Activated naive CD4-positive, alpha-beta T cell treated with anti-CD3 and anti-CD28 coated beads, Interleukin-2, amount 10 ng/mL, durations not matched to agents 7 days and 5 days (primary cell): ENCODE results near the gene CRYGD.
"Not testable (repeated sequence)": the region's sequence is repeated elsewhere in the genome, so short reads cannot be mapped to it uniquely, and the experiment has no call there.

Experiments
- CTCF ChIA-PET: fragments of 350-600 bp; sonication (Branson Sonifier 250); formaldehyde crosslinking; loops from one replicate; lab custom pipeline; 2021; ENCODE audit warnings: antibody characterized with exemption; lab: Charles Lee
- DNase-seq: peaks from one replicate; pipeline ENCODE4 v3.0.0-alpha.2; 2020
- H3K27ac Mint-ChIP-seq: one replicate; pipeline ENCODE4 v1.8.0; 2021; ENCODE audit warnings: mild to moderate bottlenecking, moderate library complexity, mixed read lengths
- H3K27me3 Mint-ChIP-seq: one replicate; pipeline ENCODE4 v1.8.0; 2021; ENCODE audit warnings: mild to moderate bottlenecking, mixed read lengths
- H3K36me3 Mint-ChIP-seq: one replicate; pipeline ENCODE4 v1.8.0; 2021; ENCODE audit warnings: mixed read lengths
- H3K4me1 Mint-ChIP-seq: one replicate; pipeline ENCODE4 v1.8.0; 2021; ENCODE audit warnings: mixed read lengths
- H3K4me3 Mint-ChIP-seq: one replicate; pipeline ENCODE4 v1.8.0; 2021; ENCODE audit warnings: mild to moderate bottlenecking, moderate library complexity, mixed read lengths
- H3K9me3 Mint-ChIP-seq: one replicate; pipeline ENCODE4 v1.8.0; 2021; ENCODE audit warnings: mixed read lengths

The CRYGD gene

GRCh38 chr2:208117390-208117789, 6.9 kb downstream of the CRYGD start:
- H3K36me3 Mint-ChIP-seq, H3K27ac Mint-ChIP-seq, H3K4me1 Mint-ChIP-seq, H3K4me3 Mint-ChIP-seq, H3K9me3 Mint-ChIP-seq, CTCF ChIA-PET, DNase-seq: not testable (repeated sequence)
- H3K27me3 Mint-ChIP-seq, result peaks cover 17% of the 10 kb centered on the region

GRCh38 chr2:208112969-208113368, 11.4 kb downstream of the CRYGD start:
- peaks cover 18% of the 10 kb centered on the region for H3K27me3 Mint-ChIP-seq
- no peaks in the 10 kb centered on the region for H3K4me1 Mint-ChIP-seq
- H3K4me3 Mint-ChIP-seq, result no peak overlapping the region
- H3K36me3 Mint-ChIP-seq, result no peaks in the 10 kb centered on the region
- CTCF ChIA-PET, result no interaction called here
- DNase-seq, result no peak
- no peak overlapping the region for H3K27ac Mint-ChIP-seq
- no peaks in the 10 kb centered on the region for H3K9me3 Mint-ChIP-seq

- H3K4me3 Mint-ChIP-seq, H3K27ac Mint-ChIP-seq, H3K4me1 Mint-ChIP-seq, H3K36me3 Mint-ChIP-seq, H3K9me3 Mint-ChIP-seq, DNase-seq, CTCF ChIA-PET: not testable (repeated sequence)
- peaks cover 18% of the 10 kb centered on the region for H3K27me3 Mint-ChIP-seq
Observed at GRCh38 chr2:208112273-208112745, 12.0 kb downstream of the CRYGD start.

- no peak overlapping the region for H3K4me3 Mint-ChIP-seq
- no peaks in the 10 kb centered on the region for H3K36me3 Mint-ChIP-seq
- DNase-seq, result no peak
- H3K4me1 Mint-ChIP-seq, result peaks cover 18% of the 10 kb centered on the region
- H3K27ac Mint-ChIP-seq, result no peak overlapping the region
- peaks cover 29% of the 10 kb centered on the region for H3K27me3 Mint-ChIP-seq
- CTCF ChIA-PET, result interaction anchor here (0.6 kb wide), 1 partner anchor 150 kb away, joined by 3 read pairs; no protein-coding TSS in a partner anchor
- no peaks in the 10 kb centered on the region for H3K9me3 Mint-ChIP-seq
Observed at GRCh38 chr2:208103616-208104015, 20.7 kb downstream of the CRYGD start.

GRCh38 chr2:208101716-208102631, 22.4 kb downstream of the CRYGD start:
- CTCF ChIA-PET, result interaction anchor here (1.1 to 2.6 kb wide), 4 partner anchors 23 to 152 kb away, joined by 3 to 22 read pairs (median 6); partner anchors contain the start of genes CRYGD and IDH1
- H3K36me3 Mint-ChIP-seq, result no peaks in the 10 kb centered on the region
- H3K27ac Mint-ChIP-seq, result no peak overlapping the region
- no peak for DNase-seq
- H3K4me1 Mint-ChIP-seq, result peaks cover 18% of the 10 kb centered on the region
- H3K4me3 Mint-ChIP-seq, result no peak overlapping the region
- no peaks in the 10 kb centered on the region for H3K9me3 Mint-ChIP-seq
- H3K27me3 Mint-ChIP-seq, result peaks cover 27% of the 10 kb centered on the region

- DNase-seq, result no peak
- Mint-ChIP-seq H3K4me3 (no peak overlapping the region), H3K27ac (no peak overlapping the region), H3K4me1 (peaks cover 18% of the 10 kb centered on the region), H3K9me3 (no peaks in the 10 kb centered on the region), H3K27me3 (peaks cover 29% of the 10 kb centered on the region), H3K36me3 (no peaks in the 10 kb centered on the region)
- CTCF ChIA-PET, result interaction anchor here (1.9 kb wide), 1 partner anchor 75 kb away, joined by 10 read pairs; no protein-coding TSS in a partner anchor
Observed at GRCh38 chr2:208099682-208100470, 24.4 kb downstream of the CRYGD start.

GRCh38 chr2:208098701-208099100, 25.6 kb downstream of the CRYGD start:
- not testable (repeated sequence) for H3K9me3 Mint-ChIP-seq
- H3K4me1 Mint-ChIP-seq, result peaks cover 18% of the 10 kb centered on the region

GRCh38 chr2:208098267-208098666, 26.1 kb downstream of the CRYGD start:
- Mint-ChIP-seq H3K4me1 (peaks cover 18% of the 10 kb centered on the region), H3K27me3 (peaks cover 24% of the 10 kb centered on the region), H3K4me3 (no peak overlapping the region), H3K27ac (no peak overlapping the region), H3K9me3 (no peaks in the 10 kb centered on the region), H3K36me3 (no peaks in the 10 kb centered on the region)
- CTCF ChIA-PET, result no interaction called here
- no peak for DNase-seq

More at GRCh38 chr2:208098701-208099100, 25.6 kb downstream of the CRYGD start:
- H3K36me3 Mint-ChIP-seq, CTCF ChIA-PET, H3K4me3 Mint-ChIP-seq, DNase-seq, H3K27ac Mint-ChIP-seq: not testable (repeated sequence)
- peaks cover 24% of the 10 kb centered on the region for H3K27me3 Mint-ChIP-seq

- CTCF ChIA-PET, result no interaction called here
- H3K9me3 Mint-ChIP-seq, result no peaks in the 10 kb centered on the region
- H3K4me1 Mint-ChIP-seq, result peaks cover 18% of the 10 kb centered on the region
- H3K27me3 Mint-ChIP-seq, result peaks cover 24% of the 10 kb centered on the region
- H3K4me3 Mint-ChIP-seq, result no peak overlapping the region
- H3K36me3 Mint-ChIP-seq, result no peaks in the 10 kb centered on the region
- no peak for DNase-seq
- no peak overlapping the region for H3K27ac Mint-ChIP-seq
Observed at GRCh38 chr2:208097801-208098200, 26.5 kb downstream of the CRYGD start.

- CTCF ChIA-PET, result no interaction called here
Observed at GRCh38 chr2:208097313-208097712, 27.0 kb downstream of the CRYGD start.

GRCh38 chr2:208096080-208096479, 28.2 kb downstream of the CRYGD start:
- Mint-ChIP-seq H3K4me1 (peaks cover 13% of the 10 kb centered on the region), H3K4me3 (no peak overlapping the region), H3K36me3 (no peaks in the 10 kb centered on the region), H3K27ac (no peak overlapping the region), H3K27me3 (peaks cover 20% of the 10 kb centered on the region), H3K9me3 (no peaks in the 10 kb centered on the region)
- no peak for DNase-seq
- CTCF ChIA-PET, result no interaction called here

More at GRCh38 chr2:208097313-208097712, 27.0 kb downstream of the CRYGD start:
- Mint-ChIP-seq H3K9me3 (no peaks in the 10 kb centered on the region), H3K36me3 (no peaks in the 10 kb centered on the region), H3K27me3 (peaks cover 27% of the 10 kb centered on the region), H3K4me1 (peaks cover 18% of the 10 kb centered on the region), H3K27ac (no peak overlapping the region), H3K4me3 (no peak overlapping the region)
- no peak for DNase-seq

- H3K36me3 Mint-ChIP-seq, result no peaks in the 10 kb centered on the region
- no peaks in the 10 kb centered on the region for H3K4me1 Mint-ChIP-seq
- DNase-seq, result no peak
- H3K27ac Mint-ChIP-seq, result no peak overlapping the region
- H3K27me3 Mint-ChIP-seq, result peaks cover 7% of the 10 kb centered on the region
- no peaks in the 10 kb centered on the region for H3K9me3 Mint-ChIP-seq
- CTCF ChIA-PET, result no interaction called here
- no peak overlapping the region for H3K4me3 Mint-ChIP-seq
Observed at GRCh38 chr2:208093128-208093527, 31.2 kb downstream of the CRYGD start.

- peaks cover 7% of the 10 kb centered on the region for H3K27me3 Mint-ChIP-seq
- no peak overlapping the region for H3K27ac Mint-ChIP-seq
- DNase-seq, result no peak
- no peak overlapping the region for H3K4me3 Mint-ChIP-seq
- H3K9me3 Mint-ChIP-seq, result no peaks in the 10 kb centered on the region
- H3K4me1 Mint-ChIP-seq, result no peaks in the 10 kb centered on the region
- CTCF ChIA-PET, result no interaction called here
- no peaks in the 10 kb centered on the region for H3K36me3 Mint-ChIP-seq
Observed at GRCh38 chr2:208092093-208092832, 32.1 kb downstream of the CRYGD start.

- Mint-ChIP-seq H3K36me3 (no peaks in the 10 kb centered on the region), H3K27ac (no peak overlapping the region), H3K9me3 (no peaks in the 10 kb centered on the region), H3K4me3 (no peak overlapping the region), H3K4me1 (no peaks in the 10 kb centered on the region), H3K27me3 (peaks cover 17% of the 10 kb centered on the region)
- CTCF ChIA-PET, result no interaction called here
- DNase-seq, result no peak
Observed at GRCh38 chr2:208090420-208090819, 33.9 kb downstream of the CRYGD start.
